GM19324 (cell line): ENCODE data around the gene MECR.
"Not testable (repeated sequence)": the region's sequence is repeated elsewhere in the genome, so short reads cannot be mapped to it uniquely, and the experiment has no call there.

Source experiments
- ATAC-seq: cut with Tn5 transposase; IDR thresholded peaks from one replicate; pipeline ENCODE4 v1.9.1; 2021; ENCODE audit warnings: mild to moderate bottlenecking, moderate library complexity; ENCODE audit not compliant: unreplicated experiment, low FRiP score

MECR gene

DNA sequence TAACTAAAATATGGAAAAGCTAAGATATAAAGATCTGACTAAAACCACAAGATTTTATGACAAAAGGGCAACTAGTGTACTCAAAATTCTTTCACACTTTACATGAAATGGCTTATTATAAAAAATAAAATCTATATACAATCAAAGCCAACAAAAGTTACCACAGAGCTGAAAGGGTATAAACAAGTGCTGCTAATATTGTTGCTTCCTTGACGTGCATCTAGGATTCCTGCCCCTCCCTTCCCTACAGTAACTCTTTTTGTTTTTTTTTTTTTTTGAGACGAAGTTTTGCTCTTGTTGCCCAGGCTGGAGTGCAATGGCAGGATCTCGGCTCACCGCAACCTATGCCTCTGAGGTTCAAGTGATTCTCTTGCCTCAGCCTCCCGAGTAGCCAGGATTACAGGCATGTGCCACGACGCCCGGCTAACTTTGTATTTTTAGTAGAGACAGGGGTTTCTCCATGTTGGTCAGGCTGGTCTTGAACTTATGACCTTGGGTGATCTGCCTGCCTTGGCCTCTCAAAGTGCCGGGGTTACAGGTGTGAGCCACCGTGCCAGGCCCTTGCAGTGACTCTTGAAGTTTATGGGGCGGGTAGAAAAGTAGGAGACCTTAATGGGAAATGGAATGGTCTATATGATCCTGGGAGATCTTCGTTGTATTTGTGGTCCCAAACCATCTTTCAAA is 53.6 kb downstream of the MECR start:
- no peak for ATAC-seq

DNA sequence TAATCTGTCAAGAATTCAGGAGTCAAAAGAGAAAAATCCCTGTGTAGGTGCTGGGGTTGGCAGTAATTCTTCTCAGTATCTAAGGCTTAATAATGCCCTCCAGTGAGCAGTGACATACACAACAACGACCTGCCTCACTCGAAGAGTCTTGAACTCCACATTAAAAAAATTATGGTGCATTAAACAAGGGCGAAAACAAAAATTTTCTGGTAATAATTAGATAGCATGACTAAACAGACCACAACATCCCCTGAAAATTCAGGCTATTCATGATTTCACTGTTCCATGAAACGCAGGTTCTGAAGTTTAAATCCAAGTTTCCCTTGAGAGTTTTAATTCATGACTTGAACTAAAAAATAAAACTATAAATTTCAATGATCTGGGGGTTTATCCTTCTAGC is 54.2 kb downstream of the MECR start:
- no peak for ATAC-seq

DNA sequence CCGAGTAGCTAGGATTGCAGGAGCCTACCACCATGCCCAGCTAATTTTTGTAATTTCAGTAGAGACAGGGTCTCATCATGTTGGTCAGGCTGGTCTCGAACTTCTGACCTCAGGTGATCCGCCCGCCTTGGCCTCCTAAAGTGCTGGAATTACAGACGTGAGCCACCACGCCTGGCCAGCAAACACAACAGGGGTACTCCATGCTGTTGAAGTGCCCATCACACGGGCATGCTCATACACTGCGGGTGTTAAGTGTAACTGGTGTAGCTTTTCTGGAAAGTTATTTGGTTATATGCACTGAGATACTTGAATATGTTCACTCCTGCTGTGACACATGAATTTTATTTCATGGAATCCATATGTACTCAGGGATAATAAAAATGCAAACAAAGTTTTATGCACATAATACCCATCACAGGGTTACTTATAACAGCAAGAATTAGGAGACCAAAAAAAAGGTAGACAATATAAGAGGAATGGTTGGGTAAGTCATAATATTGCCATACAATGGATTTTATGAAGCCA is 58.3 kb downstream of the MECR start:
- ATAC-seq, result no peak

DNA sequence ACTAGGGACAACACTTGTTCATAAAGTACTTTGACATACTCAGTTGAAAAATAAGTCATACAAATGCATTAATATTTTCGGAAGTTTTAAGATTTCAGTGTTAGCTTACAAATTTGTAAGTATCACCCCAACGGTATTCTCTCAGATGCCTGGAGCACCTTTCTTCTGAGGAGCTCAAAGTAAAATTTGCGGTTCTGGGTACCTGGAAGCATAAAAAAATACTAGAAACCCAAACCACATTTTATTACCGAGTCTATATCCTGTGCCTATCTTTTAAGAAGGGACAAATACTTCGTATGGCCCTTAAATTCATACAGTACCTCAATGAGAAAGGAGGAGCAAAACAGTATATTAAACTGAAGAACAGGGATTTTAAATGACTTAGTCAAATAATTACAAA is 59.2 kb downstream of the MECR start:
- no peak for ATAC-seq

DNA sequence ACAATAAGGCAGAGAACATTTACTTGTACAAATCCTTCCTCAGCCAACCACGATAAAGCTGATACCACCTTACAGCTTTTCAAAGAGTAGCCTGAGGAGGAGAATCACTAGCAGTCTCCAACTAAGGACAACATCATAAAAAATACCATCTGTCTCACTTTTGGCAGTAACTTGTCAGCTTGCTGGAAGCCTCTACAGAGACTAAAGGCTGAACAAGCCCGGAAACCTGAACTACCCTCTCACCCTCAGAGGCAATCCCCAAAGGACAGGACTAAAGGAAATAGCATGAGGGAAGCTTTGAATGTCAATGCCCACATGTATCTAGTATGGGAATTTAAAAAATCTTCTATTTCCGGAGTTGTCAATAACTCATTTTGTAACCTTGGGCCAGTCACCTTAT is 59.6 kb downstream of the MECR start:
- no peak for ATAC-seq

DNA sequence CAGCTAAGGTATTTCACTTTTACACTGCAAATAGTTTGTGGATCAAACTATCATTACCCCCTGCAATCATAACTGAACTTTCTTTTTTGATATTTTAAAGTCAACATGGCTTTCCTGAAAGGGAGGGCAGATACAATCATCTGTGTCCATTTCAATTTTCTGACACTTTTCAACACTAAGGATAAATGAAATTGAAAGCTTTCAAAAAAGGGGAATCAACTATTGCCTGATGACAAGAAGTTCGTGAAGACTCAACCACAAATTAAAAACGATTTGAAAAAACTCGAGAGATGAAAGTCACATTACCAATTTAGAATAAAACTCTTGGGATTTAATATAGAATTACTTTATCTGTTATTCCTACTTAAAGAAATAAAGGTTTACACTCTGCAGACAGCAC is 60.8 kb downstream of the MECR start:
- ATAC-seq, result no peak

DNA sequence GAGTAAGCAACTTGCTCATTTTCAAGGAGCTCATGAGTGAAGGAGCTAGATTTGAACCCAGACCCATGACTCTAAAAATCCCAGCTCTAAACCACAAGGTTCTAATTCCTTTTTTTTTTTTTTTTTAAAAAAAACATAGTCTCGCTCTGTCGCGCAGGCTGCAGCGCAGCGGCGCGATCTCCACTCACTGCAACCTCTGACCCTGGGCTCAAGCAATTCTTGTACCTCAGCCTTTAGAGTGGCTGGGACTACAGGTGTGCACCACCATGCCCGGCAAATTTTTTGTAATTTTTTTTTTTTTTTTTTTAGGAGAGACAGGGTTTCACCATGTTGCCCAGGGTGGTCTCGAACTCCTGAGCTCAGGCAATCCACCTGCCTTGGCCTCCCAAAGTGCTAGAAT is 62.8 kb downstream of the MECR start:
- no peak for ATAC-seq

DNA sequence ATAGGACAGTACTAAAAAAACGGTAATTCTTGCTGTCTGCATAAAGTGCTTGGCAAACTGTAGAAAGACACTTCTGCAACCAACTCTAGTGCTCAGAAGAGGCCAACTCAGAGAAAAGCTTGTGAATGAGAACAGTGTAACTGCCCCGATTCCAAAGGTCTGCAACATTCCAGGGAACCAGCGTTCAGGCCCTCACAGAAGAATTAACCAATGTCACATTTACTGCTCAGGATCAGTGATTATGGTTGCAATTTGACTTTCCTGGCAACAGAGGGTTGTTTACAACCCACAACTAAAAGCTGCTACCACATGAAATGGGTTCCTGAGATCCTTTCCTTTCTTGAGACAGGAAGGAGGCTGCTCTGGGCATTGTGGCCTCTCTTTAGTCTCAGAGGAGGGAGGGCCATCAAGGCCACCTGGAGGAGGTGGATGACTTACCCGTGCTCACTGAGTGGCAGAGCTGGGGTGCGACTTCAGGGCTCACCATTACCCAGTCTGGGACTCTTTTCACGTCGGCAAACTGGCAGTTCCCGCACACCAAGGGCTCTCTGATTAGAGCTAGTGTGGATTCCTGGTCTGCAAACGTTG is 64.3 kb downstream of the MECR start:
- ATAC-seq, result no peak

DNA sequence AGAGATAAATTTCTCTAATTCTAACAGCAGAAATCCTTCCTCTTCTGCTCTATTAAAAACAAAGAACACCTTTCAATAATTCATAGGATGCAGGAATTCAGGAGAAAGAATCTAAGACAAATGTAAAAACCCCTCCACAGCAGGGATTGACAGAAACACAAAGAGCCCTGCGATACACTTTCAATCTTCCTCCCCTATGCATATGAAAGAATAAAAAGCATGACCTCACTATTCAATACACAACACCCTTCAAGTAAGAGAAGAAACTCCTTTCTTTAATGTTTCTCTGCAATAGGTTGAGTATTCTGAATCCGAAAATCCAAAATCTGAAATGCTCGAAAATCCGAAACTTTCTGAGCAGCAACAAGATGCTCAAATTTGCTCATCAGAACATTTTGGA is 66.1 kb downstream of the MECR start:
- no peak for ATAC-seq

DNA sequence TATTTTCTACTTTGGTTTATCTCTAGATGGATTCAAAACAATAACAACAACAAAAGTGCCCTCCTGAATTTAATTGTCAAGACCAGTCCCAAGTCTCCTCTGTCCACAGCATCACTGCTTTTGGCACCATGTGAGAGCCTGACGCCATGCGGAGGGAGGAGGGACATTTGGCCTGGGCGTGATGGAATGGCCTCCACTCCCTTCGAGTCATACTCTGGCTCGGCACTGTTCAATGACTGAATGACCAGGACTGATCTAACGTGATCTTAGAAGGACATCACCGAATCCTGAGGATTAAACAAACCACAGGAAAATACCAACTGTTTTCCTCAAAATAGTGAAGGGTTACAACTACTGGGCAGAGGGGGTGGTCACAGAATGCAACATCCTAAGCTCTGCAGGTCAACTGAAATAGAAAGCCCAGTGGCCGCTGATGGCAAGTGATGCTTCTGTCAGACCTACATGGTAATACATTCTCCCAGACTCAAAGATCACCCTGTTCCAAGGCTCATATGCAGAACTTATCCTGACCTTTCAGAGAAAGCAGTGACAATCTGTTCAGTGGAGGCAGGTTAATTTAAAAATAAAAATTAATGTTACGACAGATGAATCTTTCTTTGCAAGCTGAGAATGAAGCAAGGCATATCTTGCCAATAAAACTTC is 68.1 kb downstream of the MECR start:
- ATAC-seq, result no peak

DNA sequence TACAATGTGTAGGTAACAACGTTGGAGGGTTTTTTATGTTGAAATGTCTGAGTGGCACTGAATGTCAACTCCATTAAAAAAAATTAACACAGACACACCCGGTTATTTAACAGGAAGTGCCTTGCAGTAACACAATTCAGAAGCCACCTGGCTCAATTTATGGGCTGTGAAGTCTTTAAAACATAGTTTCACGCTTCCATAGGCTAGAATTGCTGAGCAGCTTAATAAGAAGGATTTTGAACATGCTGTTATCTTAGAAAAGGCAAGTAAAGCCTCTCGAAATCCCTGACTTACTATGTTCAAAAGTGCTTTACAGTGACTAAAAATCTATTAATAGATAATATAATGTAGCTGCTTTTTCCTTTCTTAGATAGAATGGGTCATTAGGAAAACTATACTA is 68.7 kb downstream of the MECR start:
- no peak for ATAC-seq

DNA sequence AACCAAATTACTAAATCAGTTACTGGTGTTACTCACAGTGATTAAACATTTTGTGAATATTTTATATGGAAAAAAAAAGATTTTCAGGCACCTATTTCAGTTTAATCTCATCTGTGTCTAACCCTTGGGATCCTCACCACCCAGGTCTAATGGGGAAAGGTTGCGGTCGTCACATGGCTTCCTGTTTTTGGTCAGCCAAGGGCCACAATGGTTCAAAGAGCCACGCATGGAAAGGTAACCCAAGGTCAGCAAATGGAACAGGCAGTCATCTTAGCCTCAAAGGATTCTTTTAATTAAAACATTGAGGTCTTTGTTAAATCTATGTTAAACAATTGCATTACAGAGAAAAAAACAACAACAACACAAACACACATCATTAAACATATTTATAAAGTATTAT is 71.0 kb downstream of the MECR start:
- no peak for ATAC-seq

DNA sequence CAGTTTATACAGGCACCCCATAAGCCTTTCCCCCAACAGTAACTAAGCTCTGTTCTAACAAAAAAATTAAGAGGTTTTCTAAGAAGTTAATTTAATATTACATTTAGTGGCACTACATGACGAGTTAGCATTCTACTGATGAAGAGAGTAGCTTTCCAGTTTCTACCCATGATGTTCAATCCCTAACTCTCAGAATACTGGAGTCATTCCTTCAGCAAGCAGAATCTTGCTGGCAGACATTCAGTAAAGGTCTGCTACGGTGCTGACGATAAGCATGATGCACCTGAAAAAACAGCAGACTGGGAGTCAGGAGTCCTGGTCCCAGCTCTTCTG is 73.5 kb downstream of the MECR start:
- ATAC-seq, result no peak

DNA sequence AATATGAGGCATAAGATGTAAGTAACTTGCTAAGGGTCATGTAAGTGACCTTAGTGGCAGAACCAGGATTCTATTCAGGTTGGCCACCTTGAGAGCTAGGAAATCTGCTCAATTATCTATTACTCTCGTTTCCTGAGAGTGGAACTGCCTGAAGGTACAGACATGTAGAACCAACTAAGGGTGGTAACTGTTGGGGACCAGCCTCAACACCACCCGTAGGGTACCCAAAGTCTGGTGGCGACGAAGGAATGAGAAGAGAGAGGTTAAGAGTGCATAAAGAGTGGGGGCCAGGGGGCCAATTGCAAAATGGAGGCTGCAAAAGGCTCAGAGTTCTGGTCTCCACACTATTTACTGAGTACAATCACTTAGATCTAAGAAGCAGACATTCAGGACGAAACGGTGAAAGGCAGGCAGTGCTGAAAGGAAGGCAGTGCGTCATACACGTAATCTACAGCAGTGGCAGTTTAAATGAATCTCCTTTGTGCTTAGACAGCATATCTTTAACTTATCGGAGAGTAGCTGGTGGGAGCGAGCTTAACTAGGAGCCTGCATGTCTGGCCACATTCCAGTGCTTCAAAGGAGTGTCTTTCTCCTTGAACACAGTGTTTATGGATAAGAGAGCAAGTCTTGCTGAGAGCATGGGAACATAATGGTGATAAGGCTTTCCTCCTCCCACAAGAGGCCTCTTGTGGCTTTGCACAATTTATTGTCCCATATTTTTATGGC is 74.0 kb downstream of the MECR start:
- no peak for ATAC-seq

DNA sequence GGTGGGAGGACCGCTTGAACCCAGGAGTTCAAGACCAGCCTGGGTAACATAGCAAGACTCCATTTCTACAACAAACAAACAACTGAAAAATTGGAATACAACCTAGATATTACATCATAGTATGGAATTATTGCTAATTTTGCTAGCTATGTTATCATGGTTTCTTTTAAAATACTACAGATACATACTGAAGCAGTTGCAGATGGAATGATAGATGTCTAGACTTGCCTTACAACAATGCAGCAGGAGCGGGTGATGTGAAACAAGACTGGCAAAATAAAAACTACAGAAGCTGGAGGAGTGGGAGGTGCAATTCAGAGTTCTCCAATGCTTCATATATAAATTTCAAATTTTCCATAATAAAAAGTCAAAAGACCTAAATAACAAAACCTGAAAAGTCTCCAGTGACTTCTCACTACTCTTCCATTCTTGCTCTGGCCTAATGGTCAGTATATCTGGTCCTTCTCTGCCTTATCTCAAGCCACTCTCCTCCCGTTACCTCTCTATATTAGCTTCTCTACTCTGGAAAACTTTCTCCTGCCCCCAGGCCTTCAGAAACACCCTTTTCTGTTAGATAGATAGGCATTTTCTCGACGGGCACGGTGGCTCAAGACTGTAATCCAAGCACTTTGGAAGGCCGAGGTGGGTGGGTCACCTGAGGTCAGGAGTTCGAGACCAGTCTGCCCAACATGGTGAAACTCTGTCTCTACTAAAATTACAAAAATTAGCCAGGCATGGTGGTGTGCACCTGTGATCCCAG is 78.5 kb downstream of the MECR start:
- ATAC-seq, result no peak

DNA sequence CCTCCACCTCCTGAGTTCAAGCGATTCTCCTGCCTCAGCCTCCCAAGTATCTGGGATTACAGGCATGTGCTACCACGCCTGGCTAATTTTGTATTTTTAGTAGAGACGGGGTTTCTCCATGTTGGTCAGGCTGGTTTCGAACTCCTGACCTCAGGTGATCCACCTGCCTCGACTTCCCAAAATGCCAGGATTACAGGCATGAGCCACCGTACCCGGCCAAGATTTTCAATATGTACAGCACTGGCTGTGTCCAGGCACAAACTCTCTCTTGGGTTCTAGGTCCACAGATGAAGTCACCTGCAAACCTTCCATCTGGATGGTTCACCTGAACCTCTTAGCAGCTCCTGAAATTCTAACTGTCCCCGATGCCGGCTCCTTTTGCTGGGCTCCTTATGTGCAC is 80.4 kb downstream of the MECR start:
- not testable (repeated sequence) for ATAC-seq

DNA sequence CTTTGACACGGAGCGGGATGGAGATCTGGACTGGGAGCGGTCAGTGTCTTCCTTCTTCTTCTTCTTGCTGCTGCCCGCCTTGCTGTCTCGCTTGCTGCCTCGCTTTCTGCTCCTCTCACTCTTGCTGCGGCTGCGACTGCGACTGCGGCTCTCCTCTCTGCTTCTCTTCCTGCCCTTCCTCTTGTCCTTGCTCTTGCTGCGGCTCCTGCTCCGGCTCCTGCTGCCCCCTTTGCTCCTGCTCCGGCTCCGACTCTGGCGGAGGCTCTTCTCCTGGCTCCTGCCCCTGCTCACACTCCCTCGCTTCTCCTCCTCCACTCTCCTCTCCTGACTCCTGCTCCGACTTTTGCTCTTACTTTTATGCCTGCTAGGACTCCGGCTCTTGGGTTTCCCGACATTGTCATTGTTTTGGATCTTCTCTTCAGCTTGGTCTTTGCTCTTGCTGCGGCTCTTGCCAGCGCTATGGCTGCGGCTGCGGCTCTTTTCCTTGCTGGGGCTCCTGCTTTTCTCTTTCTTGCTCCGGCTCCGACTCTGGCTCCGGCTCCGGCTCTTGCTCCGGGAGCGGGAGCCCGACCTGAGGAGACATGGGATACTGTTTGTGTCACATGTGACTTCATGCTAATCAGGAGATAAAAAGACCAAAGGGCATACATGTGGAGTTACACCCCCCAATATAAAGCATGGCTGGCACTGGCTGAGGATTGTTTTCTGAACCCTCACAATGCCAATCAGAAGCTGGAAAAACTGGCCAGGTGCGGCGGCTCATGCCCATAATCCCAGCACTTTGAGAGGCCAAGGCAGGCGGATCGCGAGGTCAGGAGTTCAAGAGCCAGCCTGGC is 81.9 kb downstream of the MECR start:
- ATAC-seq, result no peak

DNA sequence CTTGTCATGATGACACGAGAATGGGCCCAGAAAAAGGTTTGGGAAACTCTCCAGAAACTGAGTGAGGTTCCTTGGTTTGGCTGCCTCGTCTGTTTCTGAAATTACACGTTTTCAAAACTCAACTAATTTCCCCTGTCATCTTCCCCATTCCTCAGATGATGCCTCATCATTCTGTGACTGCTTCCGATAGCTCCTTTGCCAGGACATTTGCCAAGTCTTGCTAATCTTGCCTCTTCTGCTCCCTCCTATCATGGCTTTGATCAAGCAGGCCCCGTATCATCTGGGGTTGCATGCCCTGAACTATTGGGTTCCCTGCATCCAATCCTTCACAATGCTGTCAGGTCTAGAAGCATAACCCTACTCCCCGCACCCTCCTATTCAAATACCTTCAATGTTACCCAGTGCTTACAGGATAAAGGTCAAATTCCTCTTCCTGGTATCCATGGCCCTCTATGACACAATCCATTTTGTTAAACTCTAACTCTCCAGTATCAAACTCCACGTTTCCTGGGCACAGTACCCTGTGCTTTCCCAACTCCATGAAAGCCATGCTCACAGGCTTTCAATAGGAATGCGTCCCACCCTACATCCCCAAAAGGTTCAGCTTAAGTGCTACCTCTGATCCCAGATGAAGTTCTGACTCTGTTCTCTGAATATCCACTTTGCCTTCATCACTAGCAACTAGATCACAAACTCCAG is 84.8 kb downstream of the MECR start:
- no peak for ATAC-seq

DNA sequence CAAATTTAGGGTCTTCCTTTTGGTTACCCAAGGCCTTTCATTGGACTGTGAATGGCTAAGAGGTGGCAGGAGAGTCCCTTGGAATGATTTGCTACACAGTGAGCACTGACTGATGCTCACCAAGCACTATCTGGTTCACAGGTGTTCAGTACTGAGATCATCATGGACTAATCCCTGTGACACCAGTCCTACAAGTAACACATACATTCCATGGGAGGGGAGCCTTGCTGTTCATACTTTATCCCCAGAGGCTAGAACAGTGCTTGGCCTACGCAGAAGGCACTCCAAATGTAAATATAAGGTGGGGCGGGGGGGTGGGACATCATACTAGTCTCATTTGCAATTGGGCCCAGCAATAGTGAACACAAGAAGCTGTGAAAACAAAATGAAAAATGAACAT is 86.6 kb downstream of the MECR start:
- ATAC-seq, result no peak
